ENCODE measurements around the gene HOXB2.

HOXB2 gene

DNA sequence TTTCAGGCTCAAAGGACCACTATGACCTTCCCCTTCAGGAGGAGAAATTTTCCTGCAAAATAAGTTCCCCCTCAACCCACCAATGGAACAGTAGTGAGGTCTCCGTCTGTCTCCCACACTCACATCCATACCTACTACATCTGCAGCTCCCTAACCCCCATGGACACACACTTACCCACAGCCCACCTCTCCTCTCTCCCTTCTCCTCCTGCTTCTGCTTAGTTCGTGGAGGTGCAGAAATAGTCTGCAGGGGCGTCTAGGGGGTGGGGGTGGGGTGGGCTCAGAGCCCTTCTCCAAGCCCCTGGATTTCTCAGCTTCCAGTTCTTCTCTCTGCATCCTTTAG, 24.3 kb upstream of the HOXB2 start:
- TF ChIP-seq POLR2AphosphoS5 (IDR thresholded peaks at IDR 0.05; ENCODE audit: low read depth, low read length) (no peak), TAF1 (IDR thresholded peaks at IDR 0.05; ENCODE audit: borderline replicate concordance, low read depth, low read length) (no peak), POLR2A (IDR thresholded peaks at IDR 0.05; ENCODE audit: low read depth, low read length) (no peak)
- DNase-seq (ENCODE audit: insufficient read length): no peak
- FAIRE-seq: no peak

DNA sequence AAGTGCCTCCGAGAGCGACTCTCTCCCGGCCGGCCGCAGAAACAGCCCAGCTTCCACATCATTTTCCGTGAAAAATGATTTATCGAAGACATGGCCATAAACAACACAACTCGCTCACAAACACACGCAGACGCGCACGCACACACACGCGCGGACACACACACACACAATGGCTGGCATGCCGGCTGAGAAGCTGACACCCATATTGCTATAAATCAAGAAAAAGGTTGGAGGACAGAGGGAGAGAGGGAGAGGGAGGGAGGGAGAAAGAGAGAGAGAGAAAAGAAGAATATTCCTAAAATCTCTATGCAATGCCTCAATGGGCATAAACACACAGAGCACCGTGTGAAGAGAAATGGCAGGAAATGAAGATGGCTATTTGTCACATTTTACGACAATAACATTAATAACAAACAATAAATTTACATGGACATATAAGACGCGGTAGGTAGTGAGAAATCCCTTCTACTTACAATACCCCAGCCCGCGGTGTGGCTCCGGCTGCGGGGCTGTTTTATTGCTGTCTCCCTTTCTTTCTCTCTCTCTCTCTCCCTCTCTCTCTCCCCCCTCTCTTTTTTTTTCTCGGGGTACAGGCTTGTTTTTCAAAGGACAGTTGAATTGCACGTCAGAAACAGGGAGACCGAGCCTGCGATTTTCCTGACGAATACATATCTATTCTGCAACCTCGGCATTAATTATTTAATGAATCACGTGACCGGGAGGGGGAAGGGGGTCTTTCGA, 23.8 kb upstream of the HOXB2 start:
- TF ChIP-seq POLR2A (IDR thresholded peaks at IDR 0.05; ENCODE audit: low read depth, low read length): no peak
- no peak for TF ChIP-seq POLR2AphosphoS5 (IDR thresholded peaks at IDR 0.05; ENCODE audit: low read depth, low read length)
- TF ChIP-seq TAF1 (IDR thresholded peaks at IDR 0.05; ENCODE audit: borderline replicate concordance, low read depth, low read length): no peak
- FAIRE-seq (no peak), DNase-seq (ENCODE audit: insufficient read length) (no peak)

DNA sequence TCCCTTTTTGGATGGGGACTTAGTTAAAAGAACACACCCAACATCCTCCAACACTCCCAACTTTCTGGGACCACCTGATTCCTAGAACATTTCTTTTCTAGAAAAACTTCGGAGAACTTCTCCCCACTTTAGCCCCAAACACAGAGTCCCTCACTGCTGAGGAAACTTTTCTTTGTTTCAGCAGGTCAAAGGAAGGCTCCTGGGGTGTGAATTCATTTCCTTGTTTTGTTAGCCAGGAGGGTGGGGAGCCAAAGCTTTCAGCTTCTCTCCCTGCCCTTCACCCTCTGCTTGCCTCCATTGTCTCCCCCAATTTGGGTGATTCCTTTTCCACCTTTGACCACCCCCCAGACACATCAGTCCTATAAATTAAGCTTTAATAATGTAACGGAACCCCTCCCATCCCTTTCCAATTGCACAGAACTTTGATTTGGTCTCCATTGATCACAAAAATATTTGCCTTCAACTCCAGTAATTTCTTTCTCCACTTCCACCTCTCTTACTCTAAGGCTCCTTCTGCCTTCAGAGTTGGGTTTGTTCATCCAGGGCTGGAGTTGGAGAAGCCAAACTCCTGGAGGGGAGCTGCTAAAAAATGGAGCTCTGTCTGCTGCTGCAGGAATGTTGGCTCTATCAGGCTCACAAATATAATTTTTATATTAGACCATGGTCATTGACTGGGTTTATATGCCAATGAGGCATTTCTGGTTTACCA, 22.9 kb upstream of the HOXB2 start:
- FAIRE-seq (no peak), DNase-seq (ENCODE audit: insufficient read length) (no peak)
- TF ChIP-seq POLR2A (IDR thresholded peaks at IDR 0.05; ENCODE audit: low read depth, low read length) (no peak), POLR2AphosphoS5 (IDR thresholded peaks at IDR 0.05; ENCODE audit: low read depth, low read length) (no peak), TAF1 (IDR thresholded peaks at IDR 0.05; ENCODE audit: borderline replicate concordance, low read depth, low read length) (no peak)

DNA sequence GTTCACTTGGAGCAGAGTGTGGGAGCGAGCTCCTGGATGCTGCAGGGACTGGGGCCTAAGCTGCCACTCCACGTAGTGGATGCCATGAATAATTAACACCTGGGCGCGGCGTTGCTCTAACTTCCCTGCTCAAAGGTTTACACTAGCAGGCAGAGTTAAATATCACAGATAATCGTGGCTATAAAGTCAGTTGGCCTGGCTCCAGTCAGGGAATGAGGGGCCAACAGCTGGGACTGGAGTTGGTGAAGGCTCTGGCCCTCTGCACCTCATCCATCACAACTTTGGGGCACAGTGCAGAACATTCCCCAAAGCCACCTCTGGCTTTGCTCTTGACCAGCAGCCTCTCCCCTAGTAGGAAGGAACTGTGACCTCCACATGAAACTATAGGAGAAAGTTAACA, 22.3 kb upstream of the HOXB2 start:
- FAIRE-seq (no peak), DNase-seq (ENCODE audit: insufficient read length) (no peak)
- TF ChIP-seq POLR2AphosphoS5 (IDR thresholded peaks at IDR 0.05; ENCODE audit: low read depth, low read length) (no peak), TAF1 (IDR thresholded peaks at IDR 0.05; ENCODE audit: borderline replicate concordance, low read depth, low read length) (no peak), POLR2A (IDR thresholded peaks at IDR 0.05; ENCODE audit: low read depth, low read length) (no peak)

DNA sequence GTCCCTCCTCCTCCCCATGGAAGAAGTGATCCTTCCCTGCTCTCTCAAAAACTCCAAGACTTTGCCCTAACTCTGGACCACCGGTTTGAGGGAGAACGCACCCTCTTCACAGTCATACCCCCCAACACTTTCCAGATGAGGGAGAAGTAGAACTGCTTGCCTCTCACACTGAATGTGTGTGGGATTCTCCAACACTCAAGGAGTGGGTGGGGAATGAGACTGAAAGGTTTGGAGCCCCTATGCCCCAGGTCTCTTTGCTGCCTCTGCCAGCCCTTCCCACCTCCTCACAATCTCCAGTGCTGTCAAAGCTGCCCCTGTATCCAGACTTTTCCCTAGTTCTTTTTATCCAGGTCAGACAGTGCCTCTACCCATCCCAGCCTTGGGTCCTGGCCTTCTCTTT, 21.8 kb upstream of the HOXB2 start:
- TF ChIP-seq POLR2AphosphoS5 (IDR thresholded peaks at IDR 0.05; ENCODE audit: low read depth, low read length): no peak
- TF ChIP-seq POLR2A (IDR thresholded peaks at IDR 0.05; ENCODE audit: low read depth, low read length): no peak
- TF ChIP-seq TAF1 (IDR thresholded peaks at IDR 0.05; ENCODE audit: borderline replicate concordance, low read depth, low read length): no peak
- FAIRE-seq: no peak
- no peak for DNase-seq (ENCODE audit: insufficient read length)

DNA sequence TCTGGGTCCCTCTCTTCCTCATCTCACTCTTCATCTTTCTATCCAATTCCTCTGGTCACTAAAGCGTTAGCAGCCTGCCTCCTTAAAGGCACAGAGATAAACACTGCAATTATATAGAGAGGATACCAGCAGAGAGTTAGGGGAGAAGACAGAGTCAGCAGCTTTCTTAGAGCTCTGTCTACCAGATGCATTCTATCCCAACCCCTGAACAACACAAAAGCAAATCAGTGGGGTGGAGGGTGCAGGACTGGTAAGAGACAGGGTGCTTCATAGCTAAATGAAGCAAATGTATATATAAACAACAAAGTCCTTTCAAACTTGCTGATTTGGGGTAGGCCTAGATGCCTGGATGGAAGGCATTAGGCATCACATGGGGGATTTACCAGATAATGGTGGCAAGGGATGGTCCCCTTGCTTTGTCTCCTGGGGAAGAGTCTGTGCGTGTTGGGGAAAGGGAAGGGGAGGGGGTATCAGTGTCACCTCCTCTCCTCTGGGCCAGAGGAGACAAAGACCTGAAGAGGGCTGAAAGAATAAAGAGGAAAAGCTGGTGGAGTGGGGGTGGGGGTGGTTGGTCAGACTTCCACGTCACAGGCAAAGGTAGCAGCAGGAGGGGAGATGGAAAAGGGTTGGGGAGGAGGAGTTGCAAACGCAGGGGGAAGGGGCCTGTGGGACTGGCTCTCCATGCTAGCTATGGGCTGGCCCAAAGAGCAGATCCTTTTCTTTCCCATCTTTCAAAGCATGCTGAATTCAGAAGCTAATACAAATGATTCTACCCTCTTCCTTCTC, 21.2 kb upstream of the HOXB2 start:
- no peak for DNase-seq (ENCODE audit: insufficient read length)
- TF ChIP-seq POLR2AphosphoS5 (IDR thresholded peaks at IDR 0.05; ENCODE audit: low read depth, low read length) (no peak), POLR2A (IDR thresholded peaks at IDR 0.05; ENCODE audit: low read depth, low read length) (no peak), TAF1 (IDR thresholded peaks at IDR 0.05; ENCODE audit: borderline replicate concordance, low read depth, low read length) (no peak)
- FAIRE-seq: no peak

DNA sequence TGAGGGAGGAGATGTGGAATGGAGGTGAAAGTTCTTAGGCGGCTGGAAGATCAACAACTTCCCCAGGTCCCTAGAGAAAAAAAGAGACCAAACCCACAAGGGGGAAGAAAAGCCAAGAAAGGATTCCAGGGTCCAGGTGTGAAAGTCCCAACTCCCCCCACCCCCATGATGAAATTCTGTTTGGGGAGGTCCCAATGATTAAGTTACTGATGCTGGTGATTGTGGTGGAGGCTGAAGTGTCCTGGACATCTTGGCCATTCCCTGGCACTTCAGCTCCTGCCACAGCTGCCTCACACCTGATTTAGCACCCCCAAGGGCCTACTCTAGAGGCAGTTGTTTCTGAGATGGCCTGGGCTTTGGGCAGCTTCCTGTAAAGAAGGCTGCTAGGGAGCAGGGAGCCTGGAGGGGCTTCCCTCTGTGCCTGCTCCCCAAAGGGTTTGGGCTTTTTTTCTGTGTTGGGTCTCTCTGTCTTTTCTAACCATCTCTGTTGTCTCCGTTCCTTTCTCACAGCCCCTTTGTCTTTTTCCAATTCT, 20.2 kb upstream of the HOXB2 start:
- TF ChIP-seq TAF1 (IDR thresholded peaks at IDR 0.05; ENCODE audit: borderline replicate concordance, low read depth, low read length) (no peak), POLR2A (IDR thresholded peaks at IDR 0.05; ENCODE audit: low read depth, low read length) (no peak), POLR2AphosphoS5 (IDR thresholded peaks at IDR 0.05; ENCODE audit: low read depth, low read length) (no peak)
- DNase-seq (ENCODE audit: insufficient read length) (no peak), FAIRE-seq (no peak)

DNA sequence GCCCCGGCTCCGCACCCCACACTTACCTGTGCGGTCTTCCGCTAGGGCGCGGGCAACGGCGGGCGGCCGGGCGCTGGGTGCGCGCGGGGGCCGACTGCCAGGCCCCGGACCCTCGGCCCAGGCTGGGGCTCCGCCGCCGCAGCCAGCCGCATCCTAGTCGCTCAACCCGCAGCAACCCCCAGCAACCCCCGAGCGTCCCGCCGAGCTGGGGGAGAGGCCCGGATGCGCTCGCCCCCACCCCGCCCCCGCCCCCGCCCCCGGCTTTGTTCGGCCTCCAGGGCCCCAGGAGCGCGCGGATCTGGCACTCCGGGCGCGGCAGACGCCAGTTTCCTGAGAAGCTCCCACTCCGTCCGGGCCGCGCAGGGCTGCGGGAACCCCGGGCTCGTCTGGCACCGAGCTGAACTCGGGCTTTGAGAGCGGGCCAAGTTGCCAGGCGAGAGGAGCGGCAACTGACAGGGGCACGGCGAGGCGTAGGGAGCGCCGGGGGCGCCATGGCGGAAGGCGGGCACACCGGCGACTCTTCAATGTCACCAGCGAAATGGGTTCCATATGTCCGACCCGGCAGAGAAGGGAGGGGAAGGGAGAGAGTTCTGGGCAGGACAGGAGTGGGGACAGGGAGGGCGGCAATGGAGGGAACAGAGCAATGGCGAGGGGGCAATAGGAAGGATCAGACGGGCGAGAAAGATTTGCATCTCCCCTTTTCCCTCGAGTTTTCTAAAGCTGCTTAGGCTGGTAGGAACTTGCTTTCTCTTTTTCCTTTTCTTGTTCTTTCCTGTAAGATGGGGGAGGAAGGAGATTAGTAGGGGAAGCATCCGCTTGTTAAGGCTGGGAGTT, 19.5 kb upstream of the HOXB2 start:
- DNase-seq (ENCODE audit: insufficient read length): no peak
- TF ChIP-seq POLR2AphosphoS5 (IDR thresholded peaks at IDR 0.05; ENCODE audit: low read depth, low read length) (no peak), POLR2A (IDR thresholded peaks at IDR 0.05; ENCODE audit: low read depth, low read length) (no peak), TAF1 (IDR thresholded peaks at IDR 0.05; ENCODE audit: borderline replicate concordance, low read depth, low read length) (no peak)
- FAIRE-seq: no peak

DNA sequence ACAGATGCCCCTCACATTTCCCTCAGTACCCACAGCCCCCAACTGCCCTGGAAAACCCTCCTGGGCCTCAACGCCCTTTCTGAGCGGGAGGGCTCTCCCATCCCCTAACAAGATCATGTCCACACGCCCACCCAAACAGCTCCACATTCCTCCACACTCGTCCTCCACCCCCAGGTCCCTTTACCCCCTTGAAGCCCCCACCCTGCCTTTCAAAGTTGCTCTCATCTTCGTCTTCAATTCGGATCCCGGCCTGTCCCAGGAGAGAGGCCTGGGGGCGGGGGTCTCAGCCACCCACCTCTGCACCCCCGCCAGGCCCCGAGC, 18.9 kb upstream of the HOXB2 start:
- FAIRE-seq (no peak), DNase-seq (ENCODE audit: insufficient read length) (no peak)
- TF ChIP-seq POLR2AphosphoS5 (IDR thresholded peaks at IDR 0.05; ENCODE audit: low read depth, low read length) (no peak), TAF1 (IDR thresholded peaks at IDR 0.05; ENCODE audit: borderline replicate concordance, low read depth, low read length) (no peak), POLR2A (IDR thresholded peaks at IDR 0.05; ENCODE audit: low read depth, low read length) (no peak)

DNA sequence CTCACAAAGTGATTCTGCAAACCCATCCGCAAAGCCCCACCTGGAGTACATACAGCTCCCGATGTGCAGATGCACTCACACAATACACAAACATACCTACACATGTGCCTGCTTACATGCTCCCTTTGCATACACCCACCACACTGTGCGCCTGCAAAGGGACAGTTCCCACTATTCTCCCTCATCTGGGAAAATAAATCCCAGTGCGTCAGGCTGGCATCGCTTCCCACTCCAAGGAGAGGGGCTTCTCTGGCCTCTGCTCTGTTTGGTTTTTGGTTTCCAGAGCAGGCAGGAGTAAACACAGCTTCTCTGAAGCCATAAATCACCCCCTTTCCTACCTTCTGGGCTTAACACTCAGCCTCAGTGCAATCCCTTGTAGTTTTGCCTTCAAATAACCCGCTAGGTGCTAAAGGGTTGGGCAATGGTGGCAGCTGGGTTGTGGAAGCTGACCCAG, 18.5 kb upstream of the HOXB2 start:
- TF ChIP-seq TAF1 (IDR thresholded peaks at IDR 0.05; ENCODE audit: borderline replicate concordance, low read depth, low read length): no peak
- no peak for TF ChIP-seq POLR2AphosphoS5 (IDR thresholded peaks at IDR 0.05; ENCODE audit: low read depth, low read length)
- FAIRE-seq (no peak), DNase-seq (ENCODE audit: insufficient read length) (no peak)

GRCh38 chr17:48562934-48563333, 18.0 kb upstream of the HOXB2 start:
- no peak for FAIRE-seq
- TF ChIP-seq TAF1 (IDR thresholded peaks at IDR 0.05; ENCODE audit: borderline replicate concordance, low read depth, low read length) (no peak), POLR2AphosphoS5 (IDR thresholded peaks at IDR 0.05; ENCODE audit: low read depth, low read length) (no peak), POLR2A (IDR thresholded peaks at IDR 0.05; ENCODE audit: low read depth, low read length) (no peak)
- DNase-seq (ENCODE audit: insufficient read length): no peak

Data from GM12892 (cell line).